BLaER1 treated with 17β-estradiol and CSF1 and Interleukin-3, amounts not matched to agents 10 nM and 100 nM (cell line): ENCODE results near the gene GAK.

Experiments used
- H3K27ac ChIP-seq, 11 experiments: shearing (Covaris generic); formaldehyde crosslinking; 2 replicates each; pipeline ENCODE4 v1.8.1; 2022
- H3K27me3 ChIP-seq, 11 experiments: shearing (Covaris generic); formaldehyde crosslinking; 2 replicates each; pipeline ENCODE4 v1.8.1; 2022
- H3K36me3 ChIP-seq, 11 experiments: shearing (Covaris generic); formaldehyde crosslinking; 2 replicates each; pipeline ENCODE4 v1.8.1; 2022
- H3K4me1 ChIP-seq, 10 experiments: shearing (Covaris generic); formaldehyde crosslinking; 2 replicates each; pipeline ENCODE4 v1.8.1; 2022
- H3K4me2 ChIP-seq, 11 experiments: shearing (Covaris generic); formaldehyde crosslinking; 2 replicates each; pipeline ENCODE4 v1.8.1; 2022
- H3K4me3 ChIP-seq, 10 experiments: shearing (Covaris generic); formaldehyde crosslinking; 2 replicates each; pipeline ENCODE4 v1.8.1; 2022
- H3K9ac ChIP-seq, 11 experiments: shearing (Covaris generic); formaldehyde crosslinking; 2 replicates each; pipeline ENCODE4 v1.8.1; 2022
- H3K9me3 ChIP-seq, 11 experiments: shearing (Covaris generic); formaldehyde crosslinking; replicated peaks in 1 of 11; 2 replicates each; pipeline ENCODE4 v1.8.1; 2022
- H4K20me1 ChIP-seq, 11 experiments: shearing (Covaris generic); formaldehyde crosslinking; 2 replicates each; pipeline ENCODE4 v1.8.1; 2022
- Cebpa-rat ChIP-seq, 11 experiments: shearing (Covaris generic); IDR thresholded peaks; 2 replicates each; pipeline ENCODE4 v1.8.1; 2022

Gene GAK

GRCh38 chr4:848803-849477 lies 83.2 kb downstream of the GAK start:
- Histone ChIP-seq H4K20me1 (peaks cover 0 to 35% (median 0%) of the 10 kb centered on the region in 11 experiments; a peak in 6 of 22 replicates), H3K4me1 (peaks cover 0 to 10% (median 0%) of the 10 kb centered on the region in 10 experiments; a peak in 2 of 20 replicates), H3K36me3 (peaks cover 76 to 96% (median 87%) of the 10 kb centered on the region in 11 experiments), H3K9me3 (peaks cover 27 to 48% (median 39%) of the 10 kb centered on the region in 11 experiments), H3K4me2 (0 out of 22 replicates have a peak overlapping the region, but pooled peaks of 1 of the 11 experiments have one; percentile 8), H3K9ac (no peak overlapping the region; a peak in 1 of 22 replicates), H3K27me3 (no peaks in the 10 kb centered on the region), H3K4me3 (no peak overlapping the region), H3K27ac (no peak overlapping the region)
- TF ChIP-seq Cebpa-rat (IDR thresholded peaks at IDR 0.05), result no peak

DNA sequence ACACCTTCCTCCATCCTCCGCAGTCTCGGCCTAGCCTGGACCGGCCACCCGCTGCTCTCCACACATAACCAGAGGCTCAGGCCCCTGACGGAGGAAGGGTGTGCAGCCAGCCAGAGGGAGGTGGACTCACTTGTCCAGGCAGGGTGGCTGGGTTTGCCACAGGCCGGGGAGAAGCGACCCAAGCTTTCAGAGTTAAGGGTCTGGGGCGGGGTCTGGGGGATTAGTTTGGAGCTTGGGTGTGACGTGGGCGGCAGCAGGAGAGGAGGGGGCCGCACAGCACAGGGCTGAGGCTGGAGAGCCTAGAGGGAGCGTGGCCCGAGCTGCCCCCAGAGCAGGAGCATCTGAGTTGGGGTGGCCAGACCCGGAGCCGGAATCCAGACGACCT lies 83.8 kb downstream of the GAK start:
- no peaks in the 10 kb centered on the region for H3K27me3 ChIP-seq
- H3K4me1 ChIP-seq, result peaks cover 0 to 10% (median 0%) of the 10 kb centered on the region in 10 experiments; a peak in 2 of 20 replicates
- TF ChIP-seq Cebpa-rat (IDR thresholded peaks at IDR 0.05), result no peak
- H4K20me1 ChIP-seq, result peaks cover 0 to 32% (median 0%) of the 10 kb centered on the region in 11 experiments; a peak in 6 of 22 replicates
- peaks cover 29 to 54% (median 45%) of the 10 kb centered on the region in 11 experiments for H3K9me3 ChIP-seq
- no peak overlapping the region for H3K4me3 ChIP-seq
- no peak overlapping the region for H3K9ac ChIP-seq
- peaks cover 74 to 95% (median 86%) of the 10 kb centered on the region in 11 experiments for H3K36me3 ChIP-seq
- 0 out of 22 replicates have a peak overlapping the region, but pooled peaks of 1 of the 11 experiments have one; percentile 8 for H3K4me2 ChIP-seq
- no peak overlapping the region for H3K27ac ChIP-seq

DNA sequence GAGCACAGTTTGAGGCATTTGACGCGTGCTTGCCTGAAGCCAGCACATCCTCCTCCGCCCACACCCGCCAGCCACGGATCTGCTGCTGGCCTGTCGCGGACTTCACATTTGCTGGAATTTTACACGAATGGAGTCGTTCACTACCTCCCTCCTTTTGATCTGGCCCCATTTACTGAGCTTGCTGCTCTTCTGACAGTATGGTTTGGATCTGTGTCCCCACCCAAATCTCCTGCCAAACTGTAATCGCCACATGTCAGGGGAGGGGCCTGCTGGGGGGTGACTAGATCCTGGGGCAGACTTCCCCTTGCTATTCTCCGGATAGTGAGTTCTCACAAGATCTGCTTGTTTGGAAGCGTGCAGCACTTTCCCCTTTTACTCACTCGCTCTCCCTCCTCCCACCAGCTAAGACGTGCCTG lies 86.3 kb downstream of the GAK start:
- Histone ChIP-seq H3K4me3 (no peak overlapping the region), H3K27me3 (no peaks in the 10 kb centered on the region), H3K9me3 (peaks cover 51 to 72% (median 66%) of the 10 kb centered on the region in 11 experiments), H3K9ac (no peak overlapping the region), H3K4me1 (peaks cover 0 to 10% (median 0%) of the 10 kb centered on the region in 10 experiments; a peak in 2 of 20 replicates), H3K36me3 (peaks cover 68 to 89% (median 80%) of the 10 kb centered on the region in 11 experiments), H3K4me2 (no peak overlapping the region), H3K27ac (no peak overlapping the region), H4K20me1 (peaks cover 0 to 10% (median 0%) of the 10 kb centered on the region in 11 experiments; a peak in 3 of 22 replicates)
- TF ChIP-seq Cebpa-rat (IDR thresholded peaks at IDR 0.05), result no peak

GRCh38 chr4:845233-845835 lies 86.8 kb downstream of the GAK start:
- H3K4me2 ChIP-seq, result no peak overlapping the region
- H3K9me3 ChIP-seq, result peaks cover 51 to 72% (median 66%) of the 10 kb centered on the region in 11 experiments
- H3K4me3 ChIP-seq, result no peak overlapping the region
- no peak for TF ChIP-seq Cebpa-rat (IDR thresholded peaks at IDR 0.05)
- H3K4me1 ChIP-seq, result peaks cover 0 to 10% (median 0%) of the 10 kb centered on the region in 10 experiments; a peak in 2 of 20 replicates
- no peaks in the 10 kb centered on the region for H3K27me3 ChIP-seq
- H3K27ac ChIP-seq, result no peak overlapping the region
- peaks cover 0 to 10% (median 0%) of the 10 kb centered on the region in 11 experiments; a peak in 2 of 22 replicates for H4K20me1 ChIP-seq
- no peak overlapping the region for H3K9ac ChIP-seq
- H3K36me3 ChIP-seq, result peaks cover 65 to 84% (median 77%) of the 10 kb centered on the region in 11 experiments

GRCh38 chr4:844752-845232 lies 87.3 kb downstream of the GAK start:
- no peak overlapping the region for H3K4me2 ChIP-seq
- H3K4me1 ChIP-seq, result peaks cover 0 to 10% (median 0%) of the 10 kb centered on the region in 10 experiments; a peak in 2 of 20 replicates
- H3K9me3 ChIP-seq, result peaks cover 51 to 72% (median 66%) of the 10 kb centered on the region in 11 experiments
- H3K36me3 ChIP-seq, result peaks cover 59 to 78% (median 72%) of the 10 kb centered on the region in 11 experiments
- no peaks in the 10 kb centered on the region for H3K27me3 ChIP-seq
- H4K20me1 ChIP-seq, result peaks cover 0 to 10% (median 0%) of the 10 kb centered on the region in 11 experiments; a peak in 2 of 22 replicates
- H3K4me3 ChIP-seq, result 0 out of 20 replicates have a peak overlapping the region, but pooled peaks of 1 of the 10 experiments have one; percentile 28
- no peak overlapping the region for H3K27ac ChIP-seq
- no peak for TF ChIP-seq Cebpa-rat (IDR thresholded peaks at IDR 0.05)
- H3K9ac ChIP-seq, result no peak overlapping the region

- H3K36me3 ChIP-seq, result peaks cover 25 to 47% (median 36%) of the 10 kb centered on the region in 11 experiments
- no peak overlapping the region for H3K9ac ChIP-seq
- no peak overlapping the region for H3K27ac ChIP-seq
- no peaks in the 10 kb centered on the region for H3K27me3 ChIP-seq
- TF ChIP-seq Cebpa-rat (IDR thresholded peaks at IDR 0.05), result no peak
- H3K4me3 ChIP-seq, result no peak overlapping the region
- H3K9me3 ChIP-seq, result peaks cover 58 to 69% (median 67%) of the 10 kb centered on the region in 11 experiments
- peaks cover 0 to 8% (median 7%) of the 10 kb centered on the region in 10 experiments; a peak in 17 of 20 replicates for H3K4me1 ChIP-seq
- H4K20me1 ChIP-seq, result peaks cover 0 to 11% (median 0%) of the 10 kb centered on the region in 11 experiments; a peak in 4 of 22 replicates
- no peak overlapping the region for H3K4me2 ChIP-seq
These were observed 92.3 kb downstream of the GAK start for GRCh38 chr4:839675-840443.

- TF ChIP-seq Cebpa-rat (IDR thresholded peaks at IDR 0.05), result no peak
- H3K4me3 ChIP-seq, result no peak overlapping the region
- no peak overlapping the region for H3K4me2 ChIP-seq
- no peaks in the 10 kb centered on the region for H3K27me3 ChIP-seq
- peaks cover 12 to 29% (median 28%) of the 10 kb centered on the region in 10 experiments for H3K4me1 ChIP-seq
- H3K27ac ChIP-seq, result no peak overlapping the region
- peaks cover 0 to 29% (median 0%) of the 10 kb centered on the region in 11 experiments; a peak in 6 of 22 replicates for H4K20me1 ChIP-seq
- H3K36me3 ChIP-seq, result peaks cover 9 to 28% (median 17%) of the 10 kb centered on the region in 11 experiments
- H3K9me3 ChIP-seq, result peaks cover 41 to 49% (median 46%) of the 10 kb centered on the region in 11 experiments
- no peak overlapping the region for H3K9ac ChIP-seq
These were observed 94.3 kb downstream of the GAK start for GRCh38 chr4:837772-838171.

GRCh38 chr4:836750-837301 lies 95.3 kb downstream of the GAK start:
- H3K27ac ChIP-seq, result no peak overlapping the region
- no peak overlapping the region for H3K4me2 ChIP-seq
- H3K9me3 ChIP-seq, result peaks cover 32 to 46% (median 40%) of the 10 kb centered on the region in 11 experiments
- no peak overlapping the region for H3K9ac ChIP-seq
- H3K36me3 ChIP-seq, result peaks cover under 1 to 19% (median 7%) of the 10 kb centered on the region in 11 experiments; a peak in 17 of 22 replicates
- H4K20me1 ChIP-seq, result peaks cover 0 to 33% (median 0%) of the 10 kb centered on the region in 11 experiments; a peak in 6 of 22 replicates
- H3K27me3 ChIP-seq, result no peaks in the 10 kb centered on the region
- H3K4me3 ChIP-seq, result no peak overlapping the region
- TF ChIP-seq Cebpa-rat (IDR thresholded peaks at IDR 0.05), result no peak
- peaks cover 20 to 37% (median 36%) of the 10 kb centered on the region in 10 experiments for H3K4me1 ChIP-seq
